ENCODE results near the gene CHRND. TPM values are rescaled to one million over a fixed set of nuclear protein-coding genes. Genes with fewer than 3 reads are reported as not detected.

Gene CHRND
- total RNA-seq, 1 donor from 2014 or later, result not detected

- Histone ChIP-seq H3K36me3 (ENCODE audit: control insufficient read depth, insufficient read depth, low read length) (no peaks in the 10 kb centered on the region), H3K4me3 (ENCODE audit: low read depth, low read length) (no peak overlapping the region), H3K27me3 (ENCODE audit: control insufficient read depth, insufficient read depth, low read length) (peaks cover 70% of the 10 kb centered on the region)
- TF ChIP-seq CTCF (IDR thresholded peaks at IDR 0.05; ENCODE audit: insufficient read depth, low read length, poor library complexity, severe bottlenecking), result no peak
- no peak for DNase-seq (ENCODE audit: low read depth)
These were observed 20.1 kb upstream of the CHRND start for GRCh38 chr2:232505856-232506255.

- DNase-seq (ENCODE audit: low read depth), result no peak
- Histone ChIP-seq H3K27me3 (ENCODE audit: control insufficient read depth, insufficient read depth, low read length) (peaks cover 73% of the 10 kb centered on the region), H3K4me3 (ENCODE audit: low read depth, low read length) (no peak overlapping the region), H3K36me3 (ENCODE audit: control insufficient read depth, insufficient read depth, low read length) (no peaks in the 10 kb centered on the region)
- TF ChIP-seq CTCF (IDR thresholded peaks at IDR 0.05; ENCODE audit: insufficient read depth, low read length, poor library complexity, severe bottlenecking), result no peak
These were observed 19.3 kb upstream of the CHRND start for GRCh38 chr2:232506709-232507108.

- Histone ChIP-seq H3K36me3 (ENCODE audit: control insufficient read depth, insufficient read depth, low read length) (no peaks in the 10 kb centered on the region), H3K27me3 (ENCODE audit: control insufficient read depth, insufficient read depth, low read length) (peaks cover 74% of the 10 kb centered on the region), H3K4me3 (ENCODE audit: low read depth, low read length) (no peak overlapping the region)
- no peak for TF ChIP-seq CTCF (IDR thresholded peaks at IDR 0.05; ENCODE audit: insufficient read depth, low read length, poor library complexity, severe bottlenecking)
- DNase-seq (ENCODE audit: low read depth), result no peak
These were observed 17.7 kb upstream of the CHRND start for GRCh38 chr2:232508251-232508650.

GRCh38 chr2:232511336-232511890, 14.5 kb upstream of the CHRND start:
- Histone ChIP-seq H3K27me3 (ENCODE audit: control insufficient read depth, insufficient read depth, low read length) (peaks cover 55% of the 10 kb centered on the region), H3K36me3 (ENCODE audit: control insufficient read depth, insufficient read depth, low read length) (no peaks in the 10 kb centered on the region), H3K4me3 (ENCODE audit: low read depth, low read length) (no peak overlapping the region)
- no peak for DNase-seq (ENCODE audit: low read depth)
- no peak for TF ChIP-seq CTCF (IDR thresholded peaks at IDR 0.05; ENCODE audit: insufficient read depth, low read length, poor library complexity, severe bottlenecking)

GRCh38 chr2:232512602-232513001, 13.4 kb upstream of the CHRND start:
- Histone ChIP-seq H3K4me3 (ENCODE audit: low read depth, low read length) (no peak overlapping the region), H3K27me3 (ENCODE audit: control insufficient read depth, insufficient read depth, low read length) (peaks cover 45% of the 10 kb centered on the region), H3K36me3 (ENCODE audit: control insufficient read depth, insufficient read depth, low read length) (no peaks in the 10 kb centered on the region)
- no peak for TF ChIP-seq CTCF (IDR thresholded peaks at IDR 0.05; ENCODE audit: insufficient read depth, low read length, poor library complexity, severe bottlenecking)
- no peak for DNase-seq (ENCODE audit: low read depth)

GRCh38 chr2:232513353-232513752, 12.6 kb upstream of the CHRND start:
- TF ChIP-seq CTCF (IDR thresholded peaks at IDR 0.05; ENCODE audit: insufficient read depth, low read length, poor library complexity, severe bottlenecking), result no peak
- H3K4me3 ChIP-seq (ENCODE audit: low read depth, low read length), result no peak overlapping the region
- H3K27me3 ChIP-seq (ENCODE audit: control insufficient read depth, insufficient read depth, low read length), result peaks cover 44% of the 10 kb centered on the region
- no peak for DNase-seq (ENCODE audit: low read depth)
- no peaks in the 10 kb centered on the region for H3K36me3 ChIP-seq (ENCODE audit: control insufficient read depth, insufficient read depth, low read length)
